Stomach smooth muscle (tissue), 2 donors: Measurements from ENCODE around the gene DLK1.

Experiments used
- H3K27ac ChIP-seq: one replicate; pipeline ENCODE4 v1.7.0; 2013; ENCODE audit warnings: mild to moderate bottlenecking, low read length, inconsistent platforms
- H3K27me3 ChIP-seq, 2 donors: one replicate each; pipeline ENCODE4 v1.7.0; 2013; ENCODE audit warnings: low read length in 2 of 2; ENCODE audit not compliant: insufficient read depth in 2 of 2, control insufficient read depth in 1 of 2
- H3K36me3 ChIP-seq, 2 donors: one replicate each; pipeline ENCODE4 v1.7.0; 2013; ENCODE audit warnings: low read length in 2 of 2; ENCODE audit not compliant: control insufficient read depth in 2 of 2, insufficient read depth in 2 of 2
- H3K4me1 ChIP-seq: one replicate; pipeline ENCODE4 v1.7.0; 2013; ENCODE audit warnings: low read length; ENCODE audit not compliant: control insufficient read depth, insufficient read depth
- H3K4me3 ChIP-seq, 2 donors: one replicate each; pipeline ENCODE4 v1.7.0; 2013; ENCODE audit warnings: low read length in 2 of 2
- H3K9ac ChIP-seq, 2 donors: one replicate each; pipeline ENCODE4 v1.7.0; 2013; ENCODE audit warnings: low read length in 2 of 2, mild to moderate bottlenecking in 1 of 2
- H3K9me3 ChIP-seq, 2 donors: one replicate each; pipeline ENCODE4 v1.7.0; 2013; ENCODE audit warnings: low read length in 2 of 2; ENCODE audit not compliant: control insufficient read depth in 2 of 2
- donor health status: healthy.
- donor health status: Pancreatic carcinoma.

The DLK1 gene

DNA sequence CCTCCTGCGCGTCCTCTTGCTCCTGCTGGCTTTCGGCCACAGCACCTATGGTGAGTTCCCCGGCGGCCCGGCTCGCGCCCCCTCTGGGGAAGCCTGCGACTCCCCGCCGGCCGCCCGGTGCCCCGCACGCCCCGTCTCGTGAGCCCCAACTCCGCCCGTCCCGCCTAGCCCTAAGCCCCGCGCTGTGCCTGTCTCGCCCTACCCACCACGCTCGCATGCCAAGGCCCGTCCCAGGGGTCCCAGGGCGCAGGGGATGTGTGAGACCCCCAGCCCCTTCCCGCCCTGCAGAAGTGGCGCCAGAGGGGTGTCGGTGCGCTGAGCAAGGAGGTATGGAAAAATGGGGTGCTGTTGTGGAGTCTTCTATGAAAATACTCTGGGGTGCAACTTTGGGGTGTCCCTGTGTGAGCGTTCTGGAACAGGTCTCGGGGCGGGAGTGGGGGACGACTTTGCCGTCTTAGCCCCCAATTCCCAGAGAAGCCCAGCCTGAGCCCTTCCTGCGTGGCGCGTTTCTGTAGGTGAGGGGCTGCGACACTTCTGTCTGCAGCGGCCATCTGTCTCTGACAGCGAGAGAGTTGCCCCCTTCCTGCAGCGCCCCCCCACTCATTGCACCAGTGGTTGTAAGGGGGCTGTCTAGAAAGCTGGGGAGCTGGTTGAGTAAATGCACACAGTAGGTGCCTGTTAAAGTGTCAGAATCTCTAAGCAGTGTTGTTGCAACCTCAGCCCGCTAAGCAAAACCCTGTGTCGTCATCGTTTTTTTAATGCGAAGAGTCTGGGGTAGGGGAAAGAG is 587 bp downstream of the DLK1 start:
- Histone ChIP-seq H3K4me1 (no peaks in the 10 kb centered on the region), H3K36me3 (no peaks in the 10 kb centered on the region), H3K9ac (no peak overlapping the region), H3K9me3 (peaks cover 0 to 6% of the 10 kb centered on the region in 2 donors), H3K27me3 (peaks cover 34 to 37% of the 10 kb centered on the region in 2 donors), H3K27ac (no peak overlapping the region), H3K4me3 (no peak overlapping the region)

DNA sequence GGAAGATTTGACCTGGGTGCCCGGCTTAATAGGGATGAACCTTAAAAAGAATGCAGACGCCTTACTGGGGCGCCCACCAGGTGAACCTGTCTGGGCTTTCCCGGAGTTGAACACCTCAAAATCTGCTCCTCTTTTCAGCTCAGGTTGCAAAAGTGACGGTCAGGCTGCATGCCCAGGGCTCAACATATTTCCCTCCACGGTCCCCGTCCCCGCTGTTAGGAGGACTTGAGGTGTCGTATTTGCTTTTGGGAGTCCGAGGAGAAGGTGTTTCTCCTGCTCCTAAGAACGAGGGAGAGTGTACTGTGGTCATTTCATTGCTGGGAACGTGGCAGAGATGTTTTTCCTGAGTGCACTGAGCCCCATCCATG is 1.2 kb downstream of the DLK1 start:
- no peaks in the 10 kb centered on the region for H3K36me3 ChIP-seq
- no peaks in the 10 kb centered on the region for H3K4me1 ChIP-seq
- H3K27me3 ChIP-seq = peaks cover 34 to 35% of the 10 kb centered on the region in 2 donors
- H3K9me3 ChIP-seq = peaks cover 0 to 6% of the 10 kb centered on the region in 2 donors
- no peak overlapping the region for H3K27ac ChIP-seq
- no peak overlapping the region for H3K4me3 ChIP-seq
- H3K9ac ChIP-seq = no peak overlapping the region

DNA sequence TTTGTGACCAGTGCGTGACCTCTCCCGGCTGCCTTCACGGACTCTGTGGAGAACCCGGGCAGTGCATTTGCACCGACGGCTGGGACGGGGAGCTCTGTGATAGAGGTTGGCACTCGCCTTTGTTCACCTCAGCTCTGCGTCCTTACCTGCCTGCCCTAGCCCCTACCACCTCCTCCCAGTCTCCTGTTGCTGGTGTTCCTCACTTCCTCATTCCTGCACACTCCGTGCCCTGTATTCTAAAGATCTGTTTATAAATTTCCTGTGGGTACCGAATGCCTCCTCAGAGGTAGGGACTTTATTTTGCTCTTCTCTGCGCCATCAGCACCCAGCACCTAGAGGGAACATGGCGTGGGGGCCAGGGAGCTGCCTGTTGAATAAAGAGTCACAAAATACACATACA is 2.3 kb downstream of the DLK1 start:
- Histone ChIP-seq H3K9me3 (peaks cover 0 to 6% of the 10 kb centered on the region in 2 donors), H3K9ac (no peak overlapping the region), H3K36me3 (no peaks in the 10 kb centered on the region), H3K4me3 (no peak overlapping the region), H3K27ac (no peak overlapping the region), H3K4me1 (no peaks in the 10 kb centered on the region), H3K27me3 (peaks cover 34 to 35% of the 10 kb centered on the region in 2 donors)

DNA sequence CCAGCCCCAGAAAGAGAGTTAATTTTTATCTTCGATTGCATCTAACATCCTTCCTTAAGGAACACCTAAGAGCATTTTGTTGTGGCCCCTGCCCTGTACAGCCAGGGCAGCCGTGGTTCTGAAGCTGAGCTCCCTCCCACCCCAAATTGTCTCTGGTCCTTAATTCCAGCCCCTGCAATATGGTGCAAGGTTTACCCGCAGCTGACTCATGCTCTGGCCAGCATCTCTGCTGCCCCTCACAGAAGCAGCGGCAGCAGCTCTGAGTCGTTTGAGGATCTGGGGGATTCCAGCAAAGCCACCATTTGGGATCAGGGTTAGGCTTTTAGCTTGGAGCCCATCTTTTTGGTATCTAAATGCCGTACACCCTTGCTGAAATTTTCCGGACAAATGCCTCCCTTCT is 3.3 kb downstream of the DLK1 start:
- Histone ChIP-seq H3K36me3 (no peaks in the 10 kb centered on the region), H3K4me1 (no peaks in the 10 kb centered on the region), H3K9ac (no peak overlapping the region), H3K27ac (no peak overlapping the region), H3K4me3 (no peak overlapping the region), H3K27me3 (peaks cover 34 to 35% of the 10 kb centered on the region in 2 donors), H3K9me3 (peaks cover 0 to 6% of the 10 kb centered on the region in 2 donors)

DNA sequence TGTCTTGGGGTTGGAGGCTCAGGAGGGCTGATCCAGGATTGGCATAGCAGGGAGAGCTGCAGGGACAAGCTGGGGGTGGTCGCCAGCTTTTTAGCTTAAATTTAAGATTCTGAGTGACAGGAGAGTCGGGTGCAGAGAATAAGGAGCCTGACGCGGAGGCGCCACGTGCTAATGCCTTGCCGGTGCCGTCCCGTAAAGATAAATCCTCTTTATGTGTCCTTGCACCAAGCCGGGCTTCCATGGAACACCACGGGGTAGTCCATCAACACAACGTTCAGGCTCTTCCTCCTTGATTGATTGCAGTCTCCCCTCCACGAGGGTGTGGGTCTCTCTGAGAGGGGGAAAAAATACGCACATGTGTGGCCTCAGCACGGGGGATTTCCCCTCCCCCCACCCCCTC is 3.9 kb downstream of the DLK1 start:
- Histone ChIP-seq H3K27me3 (peaks cover 32 to 34% of the 10 kb centered on the region in 2 donors), H3K36me3 (no peaks in the 10 kb centered on the region), H3K4me3 (no peak overlapping the region), H3K9ac (no peak overlapping the region), H3K27ac (no peak overlapping the region), H3K4me1 (no peaks in the 10 kb centered on the region), H3K9me3 (peaks cover 0 to 5% of the 10 kb centered on the region in 2 donors)

DNA sequence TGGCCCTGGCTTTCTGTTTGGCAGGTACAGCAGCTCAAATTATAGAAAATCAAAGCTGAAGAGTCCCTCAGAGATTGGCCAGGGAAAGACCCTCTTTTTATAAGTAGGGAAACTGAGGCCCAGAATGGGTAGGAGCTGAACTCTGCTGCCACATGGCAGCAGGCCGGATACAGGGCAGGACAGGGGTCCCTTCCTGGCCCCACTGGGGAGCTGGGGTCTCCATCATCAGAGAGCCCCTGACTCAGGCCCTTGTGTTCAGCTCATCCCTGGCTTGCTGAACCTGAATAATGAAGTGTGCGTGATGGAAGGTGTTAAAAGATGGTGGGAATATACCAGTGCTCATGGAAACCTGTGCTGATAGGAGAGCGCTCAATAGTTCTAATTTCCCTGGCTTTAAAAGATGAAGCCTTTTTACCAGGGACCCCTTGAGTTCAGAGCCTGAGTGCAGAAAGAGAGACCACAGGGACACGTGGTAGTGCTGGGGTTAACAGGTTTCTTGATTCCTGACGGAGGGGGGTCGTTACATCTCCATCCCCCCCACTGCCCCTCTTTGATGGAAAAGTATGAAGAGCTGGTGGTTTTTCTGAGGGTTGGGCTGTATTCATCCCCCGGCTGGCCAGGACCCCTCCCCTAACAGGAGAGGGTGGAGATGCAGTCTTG is 4.4 kb downstream of the DLK1 start:
- Histone ChIP-seq H3K27ac (no peak overlapping the region), H3K4me1 (no peaks in the 10 kb centered on the region), H3K4me3 (no peak overlapping the region), H3K9me3 (no peaks in the 10 kb centered on the region), H3K36me3 (no peaks in the 10 kb centered on the region), H3K27me3 (peaks cover 27 to 30% of the 10 kb centered on the region in 2 donors), H3K9ac (no peak overlapping the region)

DNA sequence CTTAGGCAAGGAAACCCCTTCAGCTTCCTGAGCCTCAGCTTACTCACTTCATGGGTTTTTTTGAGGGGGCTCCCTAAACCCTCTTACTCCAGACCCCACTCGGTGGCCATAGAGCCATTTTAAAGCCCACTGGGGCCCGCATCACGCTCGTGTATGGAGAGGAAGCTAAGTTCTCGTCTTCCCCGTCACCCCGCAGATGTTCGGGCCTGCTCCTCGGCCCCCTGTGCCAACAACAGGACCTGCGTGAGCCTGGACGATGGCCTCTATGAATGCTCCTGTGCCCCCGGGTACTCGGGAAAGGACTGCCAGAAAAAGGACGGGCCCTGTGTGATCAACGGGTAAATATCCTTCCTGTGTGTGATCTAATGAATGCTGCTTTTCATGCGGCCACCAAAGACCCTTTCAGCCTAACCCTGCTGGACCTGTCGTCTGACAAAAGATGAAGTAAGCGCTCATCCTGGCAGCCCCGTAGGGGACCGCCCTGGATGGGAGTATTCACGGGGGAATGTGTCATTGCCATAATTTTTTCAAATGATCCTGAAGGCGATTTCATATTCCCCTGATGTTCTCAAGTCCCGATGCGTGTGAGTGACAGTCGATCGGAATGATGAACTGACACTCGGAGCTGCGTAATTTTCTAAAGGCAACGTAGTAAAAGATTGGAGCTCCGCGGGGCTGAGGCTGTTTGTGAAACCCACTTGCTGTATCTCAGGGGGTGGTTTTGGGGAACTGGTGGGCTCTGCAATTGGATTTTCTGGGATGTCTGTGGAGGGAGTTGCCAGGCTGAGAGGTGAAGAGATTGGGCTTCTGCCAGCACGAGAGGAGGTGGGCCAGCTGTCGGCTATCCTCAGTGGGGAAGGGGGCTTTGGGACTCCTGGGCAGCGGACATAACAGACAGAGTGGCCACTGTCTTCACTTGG is 5.4 kb downstream of the DLK1 start:
- Histone ChIP-seq H3K27me3 (peaks cover 23 to 26% of the 10 kb centered on the region in 2 donors), H3K4me3 (no peak overlapping the region), H3K4me1 (no peaks in the 10 kb centered on the region)

DNA sequence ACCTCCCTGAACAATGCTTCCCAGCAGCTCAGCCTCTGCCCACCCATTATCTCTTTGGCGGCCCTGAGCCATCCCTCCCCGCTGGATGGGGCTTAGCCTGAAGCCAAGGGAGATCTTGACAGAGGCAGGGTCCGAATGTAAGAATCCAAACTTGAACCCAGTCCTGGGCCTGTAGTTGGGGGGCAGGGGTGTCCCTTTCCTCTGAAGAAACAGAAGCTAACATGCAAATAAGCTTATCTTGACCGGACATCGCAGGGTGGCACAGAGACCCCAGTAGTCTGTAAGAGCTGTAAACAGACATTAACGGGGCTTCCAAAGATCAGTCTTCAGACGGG is 6.0 kb downstream of the DLK1 start:
- Histone ChIP-seq H3K36me3 (no peaks in the 10 kb centered on the region), H3K27ac (no peak overlapping the region), H3K9ac (no peak overlapping the region)

More for the DNA sequence above, 5.4 kb downstream of the DLK1 start:
- H3K9ac ChIP-seq = no peak overlapping the region
- no peak overlapping the region for H3K27ac ChIP-seq
- H3K9me3 ChIP-seq = no peaks in the 10 kb centered on the region
- no peaks in the 10 kb centered on the region for H3K36me3 ChIP-seq

DNA sequence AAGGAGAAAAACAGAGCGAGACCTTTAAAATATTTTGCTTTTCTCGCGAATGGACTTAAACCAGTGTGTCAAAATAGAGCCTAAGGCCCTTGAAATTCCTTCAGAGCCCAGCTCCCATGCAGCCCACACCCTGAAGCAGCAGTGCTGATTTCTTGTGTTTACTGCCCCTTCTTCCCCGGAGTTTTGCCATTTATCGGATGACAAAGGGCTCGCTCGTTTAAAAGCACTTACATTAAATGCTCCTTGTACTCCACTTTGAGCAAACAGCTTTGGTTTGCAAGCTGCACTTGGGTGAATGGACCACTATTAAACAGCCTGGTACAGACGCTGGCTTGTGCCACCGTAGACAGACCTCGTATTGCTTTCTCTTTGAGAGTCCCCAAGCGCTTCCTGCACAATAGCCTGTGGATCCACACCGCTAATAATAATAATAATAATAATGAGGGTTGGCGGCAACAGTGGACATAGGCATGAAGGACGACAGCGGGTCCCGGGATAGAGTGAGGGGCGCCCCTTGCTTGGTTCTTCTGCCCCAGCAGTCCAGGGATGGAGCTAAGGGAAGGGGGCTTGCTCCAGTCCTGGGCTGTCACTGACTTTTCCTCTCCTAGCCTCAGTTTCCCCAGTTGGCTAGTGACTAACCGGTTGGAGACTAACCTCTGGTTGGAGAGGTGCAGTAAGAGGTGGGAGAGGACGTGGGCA is 6.6 kb downstream of the DLK1 start:
- Histone ChIP-seq H3K4me1 (no peaks in the 10 kb centered on the region), H3K9me3 (no peaks in the 10 kb centered on the region), H3K4me3 (no peak overlapping the region), H3K36me3 (no peaks in the 10 kb centered on the region), H3K27ac (no peak overlapping the region), H3K9ac (no peak overlapping the region), H3K27me3 (peaks cover 13 to 14% of the 10 kb centered on the region in 2 donors)

More for the DNA sequence above, 6.0 kb downstream of the DLK1 start:
- Histone ChIP-seq H3K9me3 (no peaks in the 10 kb centered on the region), H3K4me3 (no peak overlapping the region), H3K4me1 (no peaks in the 10 kb centered on the region), H3K27me3 (peaks cover 18 to 19% of the 10 kb centered on the region in 2 donors)
